ENCODE measurements around the gene YTHDF2.
"Not testable (repeated sequence)": the region's sequence is repeated elsewhere in the genome, so short reads cannot be mapped to it uniquely, and the experiment has no call there.

DNA sequence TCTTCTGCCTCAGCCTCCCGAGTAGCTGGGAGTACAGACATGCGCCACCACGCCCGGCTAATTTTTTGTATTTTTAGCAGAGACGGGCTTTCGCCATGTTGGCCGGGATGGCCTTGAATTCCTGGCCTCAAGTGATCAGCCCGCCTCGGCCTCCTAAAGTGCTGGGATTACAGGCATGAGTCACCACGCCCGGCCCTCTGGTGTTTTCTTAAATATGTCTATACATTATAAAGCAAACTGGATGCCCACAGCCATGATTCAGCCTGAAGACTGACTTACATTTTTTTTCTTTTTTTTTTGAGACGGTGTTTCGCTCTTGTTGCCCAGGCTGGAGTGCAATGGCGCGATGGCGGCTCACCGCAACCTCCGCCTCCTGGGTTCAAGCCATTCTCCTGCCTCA is 14.8 kb upstream of the YTHDF2 start:
- TF ChIP-seq, protein P1, sequence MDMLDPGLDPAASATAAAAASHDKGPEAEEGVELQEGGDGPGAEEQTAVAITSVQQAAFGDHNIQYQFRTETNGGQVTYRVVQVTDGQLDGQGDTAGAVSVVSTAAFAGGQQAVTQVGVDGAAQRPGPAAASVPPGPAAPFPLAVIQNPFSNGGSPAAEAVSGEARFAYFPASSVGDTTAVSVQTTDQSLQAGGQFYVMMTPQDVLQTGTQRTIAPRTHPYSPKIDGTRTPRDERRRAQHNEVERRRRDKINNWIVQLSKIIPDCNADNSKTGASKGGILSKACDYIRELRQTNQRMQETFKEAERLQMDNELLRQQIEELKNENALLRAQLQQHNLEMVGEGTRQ (IDR thresholded peaks at IDR 0.05; ENCODE audit: borderline replicate concordance, low read depth, low read length), result not testable (repeated sequence)
- TF ChIP-seq GABPA (IDR thresholded peaks at IDR 0.05; ENCODE audit: low read depth); REST (IDR thresholded peaks at IDR 0.05; ENCODE audit: low read depth, low read length); RXRA (IDR thresholded peaks at IDR 0.05; ENCODE audit: borderline replicate concordance, low read depth); YY1 (IDR thresholded peaks at IDR 0.05; ENCODE audit: low read depth); NFIC (IDR thresholded peaks at IDR 0.05; ENCODE audit: borderline replicate concordance); GATA2 (CRISPR knock-in tag; IDR thresholded peaks at IDR 0.05); FOXM1 (IDR thresholded peaks at IDR 0.05; ENCODE audit: low read depth); RCOR1 (IDR thresholded peaks at IDR 0.05; ENCODE audit: low read length); POLR2AphosphoS5 (IDR thresholded peaks at IDR 0.05; ENCODE audit: low read depth, low read length); TCF12 (IDR thresholded peaks at IDR 0.05); SIN3A (IDR thresholded peaks at IDR 0.05; ENCODE audit: borderline replicate concordance, low read depth, low read length): not testable (repeated sequence)
- TF ChIP-seq, protein P2, sequence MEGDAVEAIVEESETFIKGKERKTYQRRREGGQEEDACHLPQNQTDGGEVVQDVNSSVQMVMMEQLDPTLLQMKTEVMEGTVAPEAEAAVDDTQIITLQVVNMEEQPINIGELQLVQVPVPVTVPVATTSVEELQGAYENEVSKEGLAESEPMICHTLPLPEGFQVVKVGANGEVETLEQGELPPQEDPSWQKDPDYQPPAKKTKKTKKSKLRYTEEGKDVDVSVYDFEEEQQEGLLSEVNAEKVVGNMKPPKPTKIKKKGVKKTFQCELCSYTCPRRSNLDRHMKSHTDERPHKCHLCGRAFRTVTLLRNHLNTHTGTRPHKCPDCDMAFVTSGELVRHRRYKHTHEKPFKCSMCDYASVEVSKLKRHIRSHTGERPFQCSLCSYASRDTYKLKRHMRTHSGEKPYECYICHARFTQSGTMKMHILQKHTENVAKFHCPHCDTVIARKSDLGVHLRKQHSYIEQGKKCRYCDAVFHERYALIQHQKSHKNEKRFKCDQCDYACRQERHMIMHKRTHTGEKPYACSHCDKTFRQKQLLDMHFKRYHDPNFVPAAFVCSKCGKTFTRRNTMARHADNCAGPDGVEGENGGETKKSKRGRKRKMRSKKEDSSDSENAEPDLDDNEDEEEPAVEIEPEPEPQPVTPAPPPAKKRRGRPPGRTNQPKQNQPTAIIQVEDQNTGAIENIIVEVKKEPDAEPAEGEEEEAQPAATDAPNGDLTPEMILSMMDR (IDR thresholded peaks at IDR 0.05), result not testable (repeated sequence)

All from SK-N-SH (cell line).